Omental fat pad (tissue), 4 donors: ENCODE measurements around the gene LRP2BP. TPM values are rescaled to one million over a fixed set of nuclear protein-coding genes. Genes with fewer than 3 reads are reported as not detected.

Experiments used
- ATAC-seq: fragments of 150-250 bp; one replicate; pipeline ENCODE4 v1.9.1; 2016; ENCODE audit warnings: mild to moderate bottlenecking, moderate library complexity; ENCODE audit not compliant: low FRiP score
- DNase-seq: peaks from one replicate; pipeline ENCODE4 v3.0.0-alpha.2; 2019; ENCODE audit warnings: low spot score
- CTCF ChIP-seq, 3 donors: fragments of 450-650 bp; IDR thresholded peaks; one replicate each; pipeline ENCODE4 v1.5.1; 2016 to 2017; ENCODE audit warnings: antibody characterized with exemption in 3 of 3, mild to moderate bottlenecking in 3 of 3, moderate library complexity in 2 of 3
- total RNA-seq, 4 donors: library from RNA; depleted of rRNA; stranded (reverse); fragments of >200 nt; gene quantifications; one replicate each; pipeline ENCODE4 v1.1.0, GENCODE V29; 2016

Gene LRP2BP
- total RNA-seq, 4 donors from 2014 or later = 0.56 to 4.0 (median 1.7) TPM

GRCh38 chr4:185411849-185412248 is 16.1 kb upstream of the LRP2BP start:
- no peak for TF ChIP-seq CTCF (IDR thresholded peaks at IDR 0.05)
- ATAC-seq (no peak), DNase-seq (no peak)

- DNase-seq (no peak), ATAC-seq (no peak)
- TF ChIP-seq CTCF (IDR thresholded peaks at IDR 0.05) = no peak
These were observed 12.7 kb upstream of the LRP2BP start for GRCh38 chr4:185408432-185408831.

GRCh38 chr4:185405296-185405999 is 9.7 kb upstream of the LRP2BP start:
- TF ChIP-seq CTCF (IDR thresholded peaks at IDR 0.05) = no peak
- no peak for ATAC-seq
- DNase-seq = no peak

- no peak for DNase-seq
- no peak for ATAC-seq
- TF ChIP-seq CTCF (IDR thresholded peaks at IDR 0.05) = no peak
These were observed 8.3 kb upstream of the LRP2BP start for GRCh38 chr4:185404031-185404430.

GRCh38 chr4:185399466-185399865 is 3.7 kb upstream of the LRP2BP start:
- DNase-seq = no peak
- no peak for TF ChIP-seq CTCF (IDR thresholded peaks at IDR 0.05)
- no peak for ATAC-seq

GRCh38 chr4:185398618-185399017 is 2.9 kb upstream of the LRP2BP start:
- ATAC-seq (no peak), DNase-seq (no peak)
- TF ChIP-seq CTCF (IDR thresholded peaks at IDR 0.05) = no peak

GRCh38 chr4:185396724-185397385 is 1.1 kb upstream of the LRP2BP start, which contains the start of gene ANKRD37:
Gene ANKRD37 (plus strand): TSS chr4:185396841. CDS start chr4:185396924, 83 bp downstream.
- no peak for TF ChIP-seq CTCF (IDR thresholded peaks at IDR 0.05)
- ATAC-seq = peak; percentile 37
- DNase-seq = no peak
